Measurements from ENCODE around the gene TMEM178A.
"Not testable (repeated sequence)": the region's sequence is repeated elsewhere in the genome, so short reads cannot be mapped to it uniquely, and the experiment has no call there.

TMEM178A gene

DNA sequence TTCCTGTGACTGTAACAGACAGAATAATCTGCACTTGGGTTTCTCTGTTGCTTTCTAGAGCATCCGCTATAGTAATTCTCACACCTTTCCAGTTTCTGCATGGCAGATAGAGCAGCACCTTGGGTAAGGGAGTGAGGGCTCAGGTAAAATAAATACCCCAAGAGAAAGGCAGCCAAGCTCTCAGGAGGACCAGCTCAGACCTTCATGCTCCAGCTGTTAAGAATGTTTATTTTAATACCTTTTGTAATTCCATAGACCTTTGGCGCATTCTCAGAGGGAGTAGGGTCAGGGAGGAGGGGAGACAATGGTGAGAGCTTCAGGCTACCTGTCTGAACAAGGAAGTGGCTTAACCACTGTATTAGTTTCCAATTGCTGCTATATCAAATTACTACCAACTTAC, 16.2 kb upstream of the TMEM178A start:
- DNase-seq = no peak

DNA sequence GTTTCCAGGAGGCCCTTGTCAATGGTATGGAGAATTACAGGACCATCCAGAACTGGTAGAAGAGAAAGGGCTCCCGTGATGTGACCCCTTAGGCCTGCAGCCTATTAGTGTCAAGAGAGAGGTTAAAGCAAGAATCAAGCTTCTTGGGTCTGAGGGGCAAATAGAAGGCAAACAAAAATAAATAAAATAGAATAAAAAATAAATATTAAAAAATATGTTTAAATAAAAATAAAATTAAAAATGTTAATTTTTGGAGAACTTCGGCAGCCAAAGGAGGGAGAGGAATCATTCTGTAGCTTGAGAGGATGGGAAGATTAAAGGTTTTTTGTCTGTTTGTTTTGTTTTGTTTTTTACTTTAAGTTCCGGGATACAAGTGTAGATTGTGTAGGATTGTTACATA, 15.2 kb upstream of the TMEM178A start:
- no peak for DNase-seq

DNA sequence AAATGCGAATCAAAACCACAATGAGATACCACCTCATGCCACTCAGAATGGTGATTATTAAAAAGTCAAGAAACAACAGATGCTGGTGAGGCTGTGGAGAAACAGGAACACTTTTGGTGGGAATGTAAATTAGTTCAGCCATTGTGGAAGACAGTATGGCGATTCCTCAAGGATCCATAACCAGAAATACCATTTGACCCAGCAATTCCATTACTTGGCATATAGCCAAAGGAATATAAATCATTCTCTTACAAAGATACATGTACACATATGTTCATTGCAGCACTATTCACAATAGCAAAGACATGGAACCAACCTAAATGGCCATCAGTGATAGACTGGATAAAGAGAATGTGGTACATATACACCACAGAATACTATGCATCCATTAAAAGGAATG, 9.5 kb upstream of the TMEM178A start:
- not testable (repeated sequence) for DNase-seq

DNA sequence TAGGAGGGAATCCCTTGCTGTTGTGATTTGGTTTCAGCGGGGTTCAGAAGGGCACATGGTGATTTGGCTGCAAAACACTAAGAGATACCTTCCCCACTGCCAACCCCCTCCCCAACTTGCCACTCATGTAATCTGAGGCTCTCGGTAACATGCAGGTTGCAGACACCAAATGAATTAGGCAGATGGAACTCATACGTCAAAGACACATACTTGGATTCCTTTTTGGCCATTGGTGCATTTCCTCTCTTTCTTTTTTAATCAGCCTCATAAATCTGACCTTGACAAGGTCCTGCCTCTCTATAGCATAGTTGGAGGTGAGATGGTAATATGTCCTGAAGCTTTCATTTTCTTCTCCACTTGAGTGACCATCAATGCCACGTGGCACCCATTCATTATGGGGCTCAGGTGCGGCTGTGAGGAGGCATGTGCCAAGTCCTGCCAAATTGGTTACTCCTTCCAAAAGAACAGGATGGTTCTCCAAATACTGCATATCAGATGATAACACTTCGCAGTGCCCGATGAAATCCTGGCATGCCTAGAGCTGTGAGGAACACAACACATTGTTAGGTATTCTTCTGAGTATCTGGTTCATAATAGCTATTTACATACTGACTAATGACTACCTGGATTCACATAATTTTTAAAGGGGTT, 8.3 kb upstream of the TMEM178A start:
- no peak for DNase-seq

DNA sequence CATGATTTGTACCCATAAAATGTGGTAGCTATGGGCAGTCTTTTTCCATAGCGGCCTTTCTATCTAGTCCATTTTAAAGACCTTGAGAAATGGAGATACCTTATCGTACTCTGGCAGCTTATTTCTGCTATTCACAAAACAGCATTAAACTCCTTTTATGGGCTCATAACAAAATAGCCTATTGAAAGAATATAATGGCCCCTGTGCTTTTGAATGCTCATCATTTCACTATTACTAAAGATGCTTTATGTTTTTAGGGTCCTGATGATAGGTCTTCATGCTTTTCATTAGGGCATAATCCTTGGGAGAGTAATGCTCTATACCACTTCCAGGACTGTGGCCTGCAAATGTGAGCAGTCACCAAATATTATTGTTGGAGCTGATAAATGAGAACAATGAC, 7.3 kb upstream of the TMEM178A start:
- no peak for DNase-seq

DNA sequence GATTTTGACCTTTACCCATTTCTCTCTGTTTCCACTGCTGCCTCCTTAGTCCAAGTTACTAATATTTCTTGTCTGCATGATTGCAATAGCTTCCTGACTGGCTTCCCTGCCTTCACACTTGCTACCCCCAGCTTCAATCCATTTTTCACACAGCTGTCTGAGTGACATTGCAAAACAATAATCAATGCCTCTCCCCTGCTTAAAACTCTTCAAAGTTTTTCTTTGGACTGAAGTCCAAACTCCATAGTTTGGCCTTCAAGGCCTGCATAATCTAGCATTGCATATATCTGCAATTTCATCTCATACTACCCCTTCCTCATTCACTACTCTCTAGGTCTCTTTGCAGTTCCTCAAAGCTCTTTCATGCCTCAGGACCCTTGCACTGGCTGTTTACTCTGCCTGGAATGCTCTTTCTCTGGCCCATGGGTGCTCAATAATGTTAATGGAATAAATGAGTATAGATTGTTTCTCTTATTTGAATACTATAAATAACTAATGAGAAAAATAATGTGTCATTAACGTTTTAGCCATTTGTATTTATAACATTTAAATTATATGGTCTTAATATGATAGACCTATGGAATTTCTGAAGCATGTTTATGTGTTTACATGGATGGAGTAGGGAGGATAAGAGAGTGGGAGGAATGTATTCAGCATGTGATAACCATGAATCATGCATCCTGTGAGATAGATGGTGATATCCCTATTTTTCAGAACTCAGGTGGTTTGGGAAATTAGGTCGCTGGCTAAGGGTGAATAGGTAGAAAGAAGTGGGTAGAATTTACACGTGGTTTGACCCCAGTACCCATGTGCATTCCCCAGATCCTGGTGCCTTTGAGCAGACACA, 5.7 kb upstream of the TMEM178A start:
- no peak for DNase-seq

DNA sequence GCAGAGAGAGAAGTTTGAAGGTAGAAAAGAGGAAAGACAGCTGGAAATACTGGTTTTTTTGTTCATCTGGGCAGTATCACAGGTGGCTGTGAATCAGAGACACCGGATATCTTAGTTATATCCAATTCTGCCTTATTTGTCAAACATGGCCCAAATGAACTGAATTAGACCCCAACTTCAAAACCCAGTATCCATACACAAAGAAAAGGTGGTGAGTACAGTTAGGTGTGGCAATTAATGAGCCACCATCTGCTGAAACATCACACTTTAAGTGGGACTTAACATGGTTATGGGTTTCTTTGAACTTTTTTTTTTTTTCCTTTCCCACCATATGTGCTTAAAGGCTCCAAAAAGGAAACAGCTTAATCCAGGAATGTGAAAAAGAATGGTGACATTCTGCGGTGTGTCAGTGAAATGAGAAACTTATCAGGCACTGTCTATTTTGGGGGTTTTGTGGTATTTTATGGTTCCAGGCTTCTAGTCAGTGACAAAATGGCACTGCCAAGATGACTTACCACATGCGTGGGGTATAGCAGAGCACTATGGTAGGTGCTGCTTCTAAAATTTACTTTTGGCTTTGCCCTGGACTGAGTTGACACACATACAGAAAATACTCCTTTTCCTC, 5.0 kb upstream of the TMEM178A start:
- no peak for DNase-seq

DNA sequence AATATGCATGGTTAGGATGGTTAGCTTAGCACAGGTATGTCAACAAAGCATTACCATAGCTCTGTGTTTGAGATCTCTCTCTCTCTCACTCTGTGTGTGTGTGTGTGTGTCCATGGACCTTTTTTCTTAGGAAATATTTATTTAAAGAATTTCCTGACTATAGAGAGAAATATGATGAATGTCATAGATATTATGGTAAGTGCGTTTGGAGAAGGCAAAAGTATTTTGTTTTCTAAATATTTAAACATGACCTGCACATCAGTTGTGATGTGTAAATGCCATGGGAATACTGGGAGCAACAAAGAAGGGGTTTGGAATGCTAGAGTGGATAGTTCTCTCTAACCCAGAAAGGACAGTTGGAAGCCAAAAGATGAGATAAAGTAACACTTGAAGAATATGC, 3.9 kb upstream of the TMEM178A start:
- DNase-seq = no peak

DNA sequence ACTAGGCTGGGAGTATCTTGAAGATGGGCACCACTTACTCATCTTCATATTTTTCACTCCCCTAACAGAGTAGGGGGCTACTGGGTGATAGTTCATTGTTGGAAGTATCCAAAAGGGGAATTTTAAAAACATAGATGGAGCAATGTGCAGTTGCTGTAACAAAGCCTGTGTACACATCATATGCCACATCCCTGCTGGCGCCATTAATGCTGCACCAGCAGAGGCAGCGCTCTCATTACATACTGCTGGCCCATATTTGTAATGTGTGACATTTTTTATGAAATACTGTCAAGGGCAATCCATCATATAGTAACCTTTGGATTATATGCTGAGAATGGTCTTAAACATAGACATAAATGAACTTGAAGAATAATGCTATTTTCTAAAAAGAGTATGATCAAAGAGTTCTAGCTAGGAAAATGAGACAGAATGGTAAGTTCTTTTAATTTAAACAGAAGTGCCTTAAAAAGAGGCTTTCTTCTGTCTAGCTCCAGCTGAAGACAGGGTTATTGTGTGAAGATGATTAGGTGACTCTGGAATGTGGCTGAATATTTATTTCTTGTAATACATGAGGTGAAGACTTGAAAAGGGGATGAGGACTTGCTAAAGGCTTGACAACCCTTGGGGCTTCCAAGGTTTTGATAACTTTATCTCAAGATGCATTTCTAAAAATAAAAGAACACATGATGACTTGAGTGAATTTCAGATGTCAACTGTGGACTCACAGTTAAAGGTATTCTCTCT, 2.4 kb upstream of the TMEM178A start:
- DNase-seq = no peak

DNA sequence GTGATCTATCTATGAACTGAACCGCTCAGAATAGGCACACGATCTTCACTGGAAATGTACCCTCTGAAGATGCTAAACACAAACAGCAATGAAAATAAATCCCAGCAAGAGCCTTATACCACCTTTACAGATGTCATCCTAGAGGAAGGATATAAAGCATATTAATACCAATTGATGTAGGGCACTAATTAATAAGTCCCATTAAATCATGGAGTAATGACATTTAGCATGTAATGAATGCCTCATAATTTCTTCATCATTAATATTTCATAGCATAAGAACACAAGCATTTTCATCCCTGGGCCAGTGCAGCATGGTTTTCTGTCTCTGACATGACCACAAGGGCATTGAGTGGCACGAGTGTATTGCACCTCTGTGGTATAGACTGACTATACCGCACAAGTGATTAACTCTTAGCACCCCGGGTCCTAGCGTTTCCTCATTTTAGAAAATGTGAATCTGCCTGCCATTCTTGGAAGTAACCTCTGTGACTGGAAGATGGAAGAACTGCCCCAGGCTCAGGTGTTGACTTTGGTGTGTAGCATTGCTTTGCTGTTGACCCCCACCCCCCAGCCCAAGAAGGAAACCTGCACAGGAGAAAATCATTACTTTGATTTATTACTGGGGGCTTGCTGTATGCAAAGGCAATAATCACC, 1.4 kb upstream of the TMEM178A start:
- no peak for DNase-seq

DNA sequence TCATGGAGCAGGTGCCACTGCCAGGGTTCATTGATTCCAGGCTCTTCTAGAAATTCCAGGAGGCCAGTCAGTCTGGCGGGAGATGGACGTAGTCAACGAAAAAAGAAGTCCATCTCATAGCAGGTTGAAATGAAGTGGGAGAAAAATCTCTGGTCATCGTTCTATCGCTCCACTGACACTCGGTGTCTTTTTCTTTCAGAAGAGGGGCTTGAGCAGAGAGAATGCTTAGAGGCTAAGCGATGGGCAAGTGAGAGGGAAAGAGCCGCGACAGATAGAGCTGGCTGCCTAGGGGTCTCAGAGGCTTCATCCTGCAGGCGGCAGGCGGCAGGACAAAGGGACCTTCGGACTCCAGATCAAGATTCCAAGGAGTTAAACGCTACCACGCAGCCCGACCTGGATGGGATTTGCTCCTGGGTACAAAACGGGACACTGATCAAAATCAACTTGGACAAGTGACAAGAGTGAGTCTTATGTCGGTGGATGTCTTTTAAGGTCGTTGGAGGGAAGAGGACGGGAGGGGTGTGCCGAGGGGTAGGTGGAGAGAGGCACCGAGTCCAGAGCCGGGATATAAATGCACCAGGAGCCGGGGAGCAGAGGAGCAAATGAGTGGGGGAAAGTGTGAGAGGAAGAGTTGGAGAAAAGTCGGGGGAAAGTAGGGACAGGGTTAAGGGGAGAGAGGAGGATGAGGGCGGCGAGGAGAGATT, 677 bp upstream of the TMEM178A start:
- no peak for DNase-seq

DNA sequence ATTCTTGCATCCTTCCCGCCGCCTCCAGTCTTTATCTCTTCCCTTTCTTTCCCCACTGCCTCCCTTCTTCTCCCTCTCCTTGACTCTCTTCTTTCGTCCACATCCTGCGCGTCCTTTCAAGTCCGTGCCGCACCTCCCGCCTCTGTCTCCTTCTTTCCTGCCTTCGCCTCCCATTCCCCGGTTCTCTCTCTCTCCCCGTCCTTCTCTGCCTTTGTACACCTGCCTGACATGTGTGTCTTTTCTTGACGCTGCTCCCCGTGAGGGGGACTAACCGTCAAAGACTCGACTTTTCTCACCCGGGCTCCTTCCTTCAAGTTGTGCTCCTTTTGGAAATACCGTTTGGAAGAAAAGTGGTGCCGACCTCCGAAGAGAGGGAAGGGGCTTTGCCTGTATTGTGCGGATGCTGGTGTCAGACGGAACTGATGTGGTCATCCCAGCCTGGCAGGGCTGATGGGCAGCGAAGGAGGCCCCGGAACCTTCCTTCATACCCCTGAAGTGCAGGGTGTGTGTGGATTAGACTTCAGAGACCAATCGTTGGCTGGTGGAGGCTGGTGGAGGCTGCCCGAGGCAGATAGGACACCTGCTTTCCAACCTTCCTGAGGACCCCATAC, 879 bp downstream of the TMEM178A start:
- DNase-seq = no peak

DNA sequence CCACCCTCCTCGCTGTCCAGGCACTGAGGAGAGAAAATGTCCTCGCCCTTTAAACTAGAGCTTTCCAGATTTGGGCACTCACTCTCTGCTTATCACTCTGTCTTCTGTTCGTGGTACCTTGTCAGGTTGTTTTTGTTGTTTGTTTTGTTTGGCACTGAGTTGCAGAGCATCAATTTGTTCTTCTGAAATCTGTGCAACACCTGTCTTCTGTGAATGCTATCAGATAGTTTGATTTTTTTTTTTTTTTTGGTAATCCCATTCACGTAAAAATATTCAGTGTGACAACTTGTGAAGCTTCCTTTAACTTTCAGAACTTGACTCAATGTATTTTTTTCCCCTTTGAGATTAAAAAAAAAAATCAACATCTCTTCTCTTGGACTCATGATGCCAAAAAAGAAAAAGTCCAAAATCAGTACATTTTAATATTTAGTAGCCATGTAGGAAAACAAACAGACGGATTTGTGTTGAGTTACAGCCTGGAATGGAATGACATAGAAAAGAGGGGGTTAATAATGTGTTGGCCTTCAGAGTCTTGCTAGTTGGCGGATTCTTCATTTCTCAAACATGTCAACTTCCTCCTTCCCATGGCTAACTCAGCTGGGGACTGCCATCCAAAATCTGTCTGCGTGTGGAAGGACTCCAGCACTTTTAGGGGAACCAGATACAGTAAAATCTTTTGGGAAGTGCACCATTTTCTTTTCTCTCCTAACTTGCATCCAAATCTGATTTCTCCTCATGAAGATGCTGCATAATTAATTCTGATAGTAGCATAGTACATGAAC, 1.6 kb downstream of the TMEM178A start:
- no peak for DNase-seq

DNA sequence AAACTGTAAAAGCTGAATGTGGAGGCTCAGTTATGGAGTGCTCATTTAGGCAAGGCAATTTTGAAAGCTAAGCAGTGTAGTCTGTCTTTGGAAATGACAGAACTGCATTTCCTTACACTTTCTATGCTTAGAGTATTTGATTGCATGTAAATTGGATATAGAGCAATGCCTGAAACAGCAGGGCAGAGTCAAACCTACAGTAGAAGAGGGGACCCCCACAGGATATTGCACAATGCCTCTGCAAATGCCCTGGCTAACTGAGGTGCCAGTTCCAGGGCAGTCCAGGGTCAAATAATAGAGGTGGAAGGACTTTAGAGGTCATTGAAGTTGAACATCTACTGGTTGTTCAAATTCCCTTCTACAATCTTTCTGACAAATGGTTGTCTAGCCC, 2.2 kb downstream of the TMEM178A start:
- DNase-seq = no peak

DNA sequence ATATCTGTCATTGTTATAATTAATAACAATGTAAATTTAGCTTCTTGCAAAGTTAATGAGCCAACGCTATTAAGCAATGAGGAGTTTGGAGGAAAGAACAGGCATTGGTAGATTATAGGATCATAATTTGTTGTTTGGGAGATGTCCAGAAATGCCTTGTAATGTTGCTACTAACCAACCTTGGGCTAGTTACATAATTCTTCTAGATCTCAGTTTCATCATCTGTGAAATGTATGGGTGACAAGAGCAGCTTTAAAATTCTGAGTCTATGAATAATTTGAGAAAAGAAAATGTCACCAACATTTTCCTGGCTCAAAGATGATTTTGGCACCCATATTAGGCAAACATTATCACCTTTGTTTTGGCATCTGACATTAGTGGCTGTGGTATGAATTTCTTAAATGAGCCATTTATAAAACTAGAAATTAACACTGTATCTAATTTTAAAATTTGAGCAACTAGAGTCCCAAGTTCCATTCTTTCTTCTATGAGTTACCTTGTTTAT, 2.9 kb downstream of the TMEM178A start:
- no peak for DNase-seq

DNA sequence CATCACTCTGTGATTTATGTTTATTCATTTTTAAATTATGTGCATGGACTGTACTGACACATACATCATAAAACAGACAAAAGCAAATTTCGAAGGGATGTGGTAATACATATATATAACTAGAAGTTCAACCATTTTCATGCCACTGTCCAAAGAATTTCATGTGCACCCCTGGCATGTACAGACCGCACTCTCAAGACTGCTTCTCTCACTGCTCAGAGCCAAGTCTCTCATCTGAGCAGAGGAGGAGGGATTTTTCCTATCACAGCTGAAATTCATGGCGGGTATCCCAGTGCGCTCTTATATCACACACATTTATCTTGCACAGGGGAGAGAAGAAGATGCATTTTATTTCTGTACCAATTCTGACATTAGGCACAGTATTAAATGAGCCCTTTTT, 5.9 kb downstream of the TMEM178A start:
- no peak for DNase-seq

DNA sequence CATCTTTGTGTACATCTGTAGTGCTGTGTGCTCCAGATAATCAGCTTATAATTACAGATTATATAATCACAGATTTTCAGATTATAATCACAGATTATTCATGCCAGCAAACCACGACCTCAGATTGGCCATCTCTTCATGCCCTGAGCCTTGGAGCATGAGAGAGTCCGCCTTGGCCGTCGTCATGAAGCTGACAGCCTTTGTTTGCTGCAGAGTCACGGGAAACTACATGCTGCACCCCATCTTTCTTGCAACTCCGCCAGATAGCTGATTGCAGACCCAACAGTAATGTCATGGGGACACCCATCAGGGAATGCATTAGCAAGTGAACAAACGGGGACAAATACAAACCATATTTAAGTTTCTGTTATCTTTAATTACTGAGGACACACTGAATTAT, 7.3 kb downstream of the TMEM178A start:
- DNase-seq = no peak

DNA sequence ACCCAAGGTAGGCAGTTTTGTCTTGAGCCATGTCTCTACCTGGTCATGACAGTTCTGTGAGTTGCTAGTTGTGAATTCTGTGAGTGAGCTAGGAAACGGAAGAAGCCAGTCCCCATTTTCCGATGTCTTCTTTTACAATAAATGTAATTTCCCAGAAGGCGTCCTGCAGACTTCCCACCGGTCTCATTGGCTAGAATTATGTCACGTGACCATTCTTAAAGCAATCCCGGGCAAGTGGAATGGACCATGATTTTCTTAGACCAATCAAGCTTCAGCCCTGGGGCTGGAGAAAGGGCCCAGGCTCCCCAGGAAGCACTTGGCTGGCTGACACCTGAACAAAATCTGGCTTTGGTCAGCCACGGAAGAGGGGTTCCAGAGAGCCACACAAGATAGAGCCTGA, 10.6 kb downstream of the TMEM178A start:
- DNase-seq = no peak

DNA sequence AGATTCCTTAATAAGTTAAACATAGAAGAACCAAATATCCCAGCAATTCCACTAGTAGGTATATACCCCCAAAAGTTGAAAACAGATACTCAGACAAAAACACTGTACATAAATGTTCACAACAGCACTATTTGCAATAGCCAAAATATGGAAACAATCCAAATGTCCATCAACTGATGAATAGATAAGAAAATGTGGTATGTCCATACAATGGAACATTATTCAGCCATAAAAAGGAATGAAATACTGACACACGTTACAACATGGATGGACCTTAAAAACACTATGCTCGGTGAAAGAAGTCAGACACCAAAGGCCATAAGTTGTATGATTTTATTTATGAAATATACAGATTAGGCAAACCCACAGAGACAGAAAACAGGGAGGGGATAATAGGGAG, 12.5 kb downstream of the TMEM178A start:
- DNase-seq = no peak

DNA sequence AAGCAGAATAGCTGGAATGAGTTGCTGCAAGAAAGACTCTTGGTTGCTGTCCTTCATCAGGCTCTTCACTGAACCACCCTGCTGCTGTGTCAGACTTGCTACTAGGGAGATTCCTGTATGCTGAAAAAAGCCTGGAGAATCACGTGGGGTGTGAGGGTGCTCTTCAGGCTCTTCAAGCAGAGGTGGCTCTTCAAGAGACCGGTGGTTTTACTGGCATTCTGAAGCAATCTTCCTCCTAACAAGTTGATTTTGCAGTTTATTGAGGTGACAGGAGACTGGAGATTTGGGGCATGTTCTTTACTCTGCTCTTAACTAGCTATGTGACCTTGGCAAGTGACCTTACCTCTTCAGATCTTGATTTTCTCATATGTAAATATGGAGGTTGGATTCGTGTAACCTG, 14.1 kb downstream of the TMEM178A start:
- DNase-seq = no peak

All from CD4-positive, alpha-beta T cell treated with Interferon gamma for 1 hour (primary cell).